Endothelial cell of umbilical vein (primary cell): ENCODE measurements around the gene SPDEF. TPM values are rescaled to one million over a fixed set of nuclear protein-coding genes. Genes with fewer than 3 reads are reported as not detected.

Source experiments
- BruUV-seq: library from RNA; stranded (reverse); fragments of 400-500 nt; replicated peaks from 2 replicates; lab custom pipeline; 2021; lab: Mats Ljungman, UMichigan
- CTCF ChIA-PET: fragments of 300-600, 350-600 bp; sonication (Branson Sonifier 250); formaldehyde crosslinking; loops from one replicate; lab custom pipeline; 2021; ENCODE audit warnings: antibody characterized with exemption, inconsistent platforms; lab: Charles Lee
- POLR2A ChIA-PET: fragments of 300-600, 350-600 bp; sonication (Branson Sonifier 250); formaldehyde crosslinking; loops from one replicate; lab custom pipeline; 2021; ENCODE audit warnings: antibody characterized with exemption, inconsistent platforms; lab: Charles Lee
- DNase-seq: peaks from one replicate; pipeline ENCODE4 v3.0.0-alpha.2; 2011; ENCODE audit warnings: low read depth, low spot score
- FAIRE-seq: peaks from 2 replicates; lab custom pipeline; 2011; peaks lifted over from hg19 to GRCh38; lab: Jason Lieb, UNC
- H2AFZ ChIP-seq: 2 replicates; pipeline ENCODE4 v1.6.0; 2012; ENCODE audit warnings: low read depth, low read length, control low read depth, inconsistent platforms
- H3K27ac ChIP-seq: 2 replicates; pipeline ENCODE4 v1.5.1; 2011; ENCODE audit warnings: low read depth, mild to moderate bottlenecking, control low read depth, low read length, moderate library complexity; ENCODE audit not compliant: insufficient read depth
- H3K27me3 ChIP-seq, 2 experiments: 2 replicates each; pipeline versions ENCODE4 v1.6.0 to v1.6.1; 2011; ENCODE audit warnings: low read length in 2 of 2, mixed read lengths in 1 of 2; ENCODE audit not compliant: control insufficient read depth in 2 of 2, insufficient read depth in 2 of 2
- H3K36me3 ChIP-seq, 2 experiments: 2 replicates in 1 of 2; 3 replicates in 1 of 2; pipeline ENCODE4 v1.5.1; 2011; ENCODE audit warnings: low read length in 2 of 2, mild to moderate bottlenecking in 1 of 2, moderate library complexity in 1 of 2; ENCODE audit not compliant: control insufficient read depth in 2 of 2, insufficient read depth in 2 of 2; ENCODE audit errors: extremely low read depth in 1 of 2
- H3K4me1 ChIP-seq: 3 replicates; pipeline ENCODE4 v1.5.1; 2011; ENCODE audit warnings: mild to moderate bottlenecking, low read length; ENCODE audit not compliant: control insufficient read depth, insufficient read depth; ENCODE audit errors: extremely low read depth
- H3K4me2 ChIP-seq: 2 replicates; pipeline ENCODE4 v1.6.1; 2011; ENCODE audit warnings: low read length, control low read depth, mixed read lengths; ENCODE audit not compliant: insufficient read depth
- H3K4me3 ChIP-seq, 3 experiments: fragments of 200-600 bp in 1 of 3; sonication (generic), shearing (Covaris generic) in 1 of 3; replicated peaks in 1 of 3; 2 replicates each; pipeline ENCODE4 v1.5.1; 2011 to 2016; ENCODE audit warnings: control low read depth in 3 of 3, low read length in 3 of 3, mild to moderate bottlenecking in 2 of 3, inconsistent platforms in 1 of 3, low read depth in 1 of 3, moderate library complexity in 1 of 3; ENCODE audit not compliant: insufficient read depth in 1 of 3
- H3K79me2 ChIP-seq: 2 replicates; pipeline ENCODE4 v1.6.0; 2012; ENCODE audit warnings: low read length, inconsistent platforms; ENCODE audit not compliant: control insufficient read depth, insufficient read depth
- H3K9ac ChIP-seq: replicated peaks from 2 replicates; pipeline ENCODE3; 2011; ENCODE audit warnings: low read length, control low read depth; ENCODE audit not compliant: insufficient read depth; ENCODE audit errors: extremely low read depth
- H3K9me1 ChIP-seq: replicated peaks from 3 replicates; pipeline ENCODE4 v1.6.0; 2011; ENCODE audit warnings: mild to moderate bottlenecking, low read length; ENCODE audit not compliant: control insufficient read depth, insufficient read depth; ENCODE audit errors: extremely low read depth
- H3K9me3 ChIP-seq: replicated peaks from 2 replicates; pipeline ENCODE4 v1.5.1; 2012; ENCODE audit warnings: low read length, inconsistent platforms; ENCODE audit not compliant: control insufficient read depth, insufficient read depth
- H4K20me1 ChIP-seq: replicated peaks from 2 replicates; pipeline ENCODE3; 2011; ENCODE audit warnings: mild to moderate bottlenecking, low read length; ENCODE audit not compliant: control insufficient read depth, insufficient read depth; ENCODE audit errors: extremely low read depth
- CTCF ChIP-seq, 2 donors: IDR thresholded peaks; 1 replicate in 1 of 2; 2 replicates in 1 of 2; pipeline ENCODE4 v1.5.1; 2011; ENCODE audit warnings: low read length in 2 of 2, mild to moderate bottlenecking in 2 of 2, moderate library complexity in 2 of 2, control low read depth in 1 of 2, inconsistent platforms in 1 of 2, low read depth in 1 of 2; ENCODE audit not compliant: insufficient read depth in 1 of 2; ENCODE audit errors: extremely low read depth in 1 of 2
- EZH2 ChIP-seq: IDR thresholded peaks from 2 replicates; pipeline ENCODE4 v1.6.1; 2012; ENCODE audit warnings: borderline replicate concordance, low read depth, mild to moderate bottlenecking, moderate library complexity, low read length, inconsistent platforms; ENCODE audit not compliant: severe bottlenecking
- FOS ChIP-seq: IDR thresholded peaks from 2 replicates; pipeline ENCODE4 v1.6.1; 2011; ENCODE audit warnings: mild to moderate bottlenecking, low read length, moderate library complexity, borderline replicate concordance; ENCODE audit not compliant: insufficient read depth
- GATA2 ChIP-seq: IDR thresholded peaks from 2 replicates; pipeline ENCODE4 v1.7.0; 2011; ENCODE audit warnings: low read depth, mild to moderate bottlenecking, moderate library complexity, mixed read lengths, low read length; ENCODE audit not compliant: insufficient read length, insufficient read depth
- JUN ChIP-seq: IDR thresholded peaks from 2 replicates; pipeline ENCODE4 v1.6.1; 2011; ENCODE audit warnings: borderline replicate concordance, low read depth; ENCODE audit not compliant: insufficient read length, insufficient read depth
- MAX ChIP-seq: IDR thresholded peaks from 2 replicates; pipeline ENCODE4 v1.6.1; 2011; ENCODE audit not compliant: insufficient read depth, insufficient read length
- MYC ChIP-seq: IDR thresholded peaks from one replicate; pipeline ENCODE4 v1.6.1; 2011; ENCODE audit warnings: mild to moderate bottlenecking, low read depth, low read length
- POLR2A ChIP-seq: IDR thresholded peaks from 2 replicates; pipeline ENCODE4 v1.6.1; 2012; ENCODE audit warnings: low read depth, mild to moderate bottlenecking, control low read depth, low read length
- POLR2AphosphoS5 ChIP-seq: IDR thresholded peaks from 2 replicates; pipeline ENCODE4 v1.6.1; 2012; ENCODE audit warnings: low read depth, mild to moderate bottlenecking, control low read depth, low read length, moderate library complexity; ENCODE audit not compliant: insufficient read depth
- dilution Hi-C: fragments of 300-500 bp; cut with MboI; formaldehyde crosslinking; loops from one replicate; pipeline ENCODE4 v1.15.0; 2019; ENCODE audit warnings: low sequenced_read_pairs; ENCODE audit not compliant: extremely low pct_ligation_motif_present
- intact Hi-C: fragments of 100-400 bp; cut with micrococcal nuclease; formaldehyde crosslinking; loops from one replicate; pipeline ENCODE4 v1.10.0; 2022
- polyA plus RNA-seq, 4 experiments: library from polyadenylated mRNA; depleted of rRNA in 3 of 4; stranded (reverse) in 3 of 4; unstranded in 1 of 4; fragments of >200 nt; gene quantifications; 2 replicates each; pipeline versions ENCODE4 v1.2.1 to v1.2.3, GENCODE V29; 2011 to 2012; ENCODE audit warnings: missing spikeins in 1 of 4
- total RNA-seq: library from RNA; stranded (reverse); gene quantifications from 2 replicates; pipeline ENCODE4 v1.2.3, GENCODE V29; 2021

SPDEF gene
- total and polyA plus RNA-seq, 2 donors (not counting 3 experiments of a cell fraction or from before 2014, with no cell fraction given): not detected

GRCh38 chr6:34535199-34535598, 20.9 kb downstream of the SPDEF start:
- no peak overlapping the region for H3K27ac ChIP-seq
- H3K4me2 ChIP-seq: no peak overlapping the region
- H3K36me3 ChIP-seq: no peaks in the 10 kb centered on the region
- TF ChIP-seq POLR2A (no peak), JUN (no peak), FOS (no peak), CTCF (IDR thresholded peaks at IDR 0.05; ENCODE audit: extremely low read depth in 1 of 2, insufficient read depth in 1 of 2, low read depth in 1 of 2, low read length in 2 of 2) (no peak), GATA2 (no peak), MYC (no peak), POLR2AphosphoS5 (no peak), MAX (no peak), EZH2 (no peak)
- CTCF ChIA-PET: no interaction called here
- H2AFZ ChIP-seq: no peak overlapping the region
- no peak overlapping the region for H3K9ac ChIP-seq
- no peak for FAIRE-seq
- H3K9me1 ChIP-seq: no peaks in the 10 kb centered on the region
- DNase-seq: no peak
- H3K4me3 ChIP-seq: no peak overlapping the region
- H4K20me1 ChIP-seq: no peaks in the 10 kb centered on the region
- dilution Hi-C loops: no loop called here
- BruUV-seq: no TSS peak
- no peaks in the 10 kb centered on the region for H3K4me1 ChIP-seq
- intact Hi-C loops: no loop called here
- no peaks in the 10 kb centered on the region for H3K27me3 ChIP-seq
- POLR2A ChIA-PET: no interaction called here
- no peaks in the 10 kb centered on the region for H3K79me2 ChIP-seq
- no peaks in the 10 kb centered on the region for H3K9me3 ChIP-seq
